Measurements from ENCODE around the gene NAP1L4. TPM values are rescaled to one million over a fixed set of nuclear protein-coding genes. Genes with fewer than 3 reads are reported as not detected.

NAP1L4 gene
- total RNA-seq, 1 donor from 2014 or later: 103 TPM

DNA sequence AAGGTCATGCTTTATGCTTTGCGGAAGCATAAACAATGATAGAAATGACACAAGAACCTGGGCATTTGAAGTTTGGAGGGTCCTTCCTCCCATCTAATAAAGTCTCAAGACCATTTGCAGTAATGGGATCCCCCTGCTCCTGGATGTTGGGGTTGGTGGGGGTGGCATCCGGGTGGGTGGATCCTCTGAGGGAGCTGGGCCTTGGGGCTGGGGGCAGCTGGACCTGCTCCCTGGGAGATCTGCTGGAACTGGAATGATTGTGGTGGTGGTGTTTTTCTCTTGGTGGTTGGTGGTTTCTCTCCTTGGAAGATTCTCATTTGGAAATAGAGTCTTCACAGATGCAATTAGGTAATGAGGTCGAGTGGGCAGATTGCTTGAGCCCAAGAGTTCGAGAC, 2.2 kb upstream of the NAP1L4 start:
- DNase-seq (ENCODE audit: low read depth in 2 of 2): no peak

DNA sequence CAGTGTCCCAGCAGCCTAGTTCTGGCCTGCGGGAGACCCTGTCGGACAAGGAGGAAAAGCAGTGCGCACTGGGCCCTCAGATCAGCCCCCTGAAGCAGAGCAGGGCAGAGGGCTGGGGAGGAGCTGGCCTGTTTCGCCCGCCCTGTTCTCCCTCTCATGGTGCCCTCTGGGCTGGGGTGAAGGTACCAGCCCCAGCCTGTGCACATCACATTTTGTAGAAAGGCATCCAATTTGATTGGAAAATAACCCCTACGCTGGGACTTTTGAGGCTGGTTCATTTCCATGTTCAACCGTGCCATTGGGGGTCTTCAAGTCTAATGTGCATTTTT, 832 bp upstream of the NAP1L4 start:
- DNase-seq (ENCODE audit: low read depth in 2 of 2): no peak

DNA sequence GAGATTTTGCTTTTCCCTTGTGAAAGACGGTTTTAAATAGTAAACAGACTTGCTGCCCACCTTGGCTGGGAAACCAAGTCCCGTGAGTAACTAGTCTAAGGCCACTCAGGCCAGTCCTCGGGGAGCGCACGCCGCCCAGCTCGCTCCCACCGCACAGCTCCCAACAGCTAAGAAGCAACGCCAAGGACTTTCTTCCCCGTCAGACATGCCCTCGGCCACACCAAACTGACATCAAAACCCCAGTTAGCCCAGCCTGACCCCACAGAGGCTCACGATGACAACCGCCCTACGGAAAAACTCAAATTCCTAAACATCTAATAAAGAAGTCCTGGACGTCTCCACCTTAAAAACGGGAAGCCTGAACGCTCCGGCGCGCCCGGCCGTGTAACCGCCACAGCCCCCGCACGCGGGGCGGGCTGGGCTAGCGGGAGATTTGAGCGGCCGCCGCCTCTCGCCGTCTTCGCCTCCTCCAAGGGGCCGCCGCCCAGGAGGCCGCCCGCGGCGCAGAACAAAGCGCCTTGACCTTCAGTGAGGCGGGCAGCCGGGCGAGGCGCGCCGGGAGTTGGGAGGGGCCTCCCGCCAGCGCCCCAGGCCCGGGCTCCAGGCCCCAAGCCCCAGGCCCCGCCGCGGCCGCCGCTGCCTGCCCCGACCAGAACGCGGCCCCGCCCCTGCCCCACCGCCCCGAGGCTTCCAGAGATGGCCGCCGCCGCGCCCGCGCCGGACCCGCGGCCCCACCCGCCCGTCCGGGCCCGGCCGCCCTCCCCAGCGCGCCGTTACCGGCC, 486 bp downstream of the NAP1L4 start:
- peak in 1 of 2 donors; percentile 54 for DNase-seq (ENCODE audit: low read depth in 2 of 2)

DNA sequence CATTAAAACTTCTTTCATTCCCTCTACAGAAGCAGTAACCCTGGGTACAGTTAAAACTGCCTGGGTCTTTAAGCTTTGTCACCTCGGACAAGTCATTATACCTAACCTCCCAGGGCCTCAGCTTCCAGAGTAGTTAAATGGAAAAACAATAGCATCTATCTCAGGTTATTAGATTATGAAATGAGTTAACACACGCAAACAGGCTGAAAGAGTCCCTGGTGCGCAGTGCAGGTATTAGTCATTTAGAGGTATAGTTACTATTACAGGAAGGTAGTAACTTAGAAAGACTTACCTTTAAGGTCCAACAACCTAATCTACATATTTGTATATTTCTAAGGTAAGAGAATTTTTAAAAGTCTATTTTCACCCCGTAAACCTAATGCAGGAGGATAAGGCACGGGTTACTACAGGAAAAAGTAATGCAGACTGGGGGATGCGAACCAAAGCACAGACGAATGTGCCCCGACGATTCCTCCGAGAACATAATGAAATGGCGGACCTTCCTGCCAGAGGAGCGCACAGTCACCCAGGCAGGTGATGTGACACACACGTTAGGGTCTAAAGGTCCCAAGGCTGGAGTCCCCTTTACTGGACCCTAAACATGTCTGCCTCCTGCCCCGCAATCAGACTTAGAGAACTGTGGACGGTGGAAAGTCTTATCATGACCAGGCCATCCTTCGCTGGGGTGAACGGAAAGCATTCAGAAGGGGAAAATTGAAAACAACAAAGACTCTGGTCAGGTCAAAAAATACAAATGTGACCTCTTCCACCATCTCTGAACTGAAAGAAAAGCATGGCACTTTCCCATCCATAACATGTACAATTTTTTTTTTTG, 1.3 kb downstream of the NAP1L4 start:
- peak; percentile 33 to 34 for DNase-seq (ENCODE audit: low read depth in 2 of 2)

DNA sequence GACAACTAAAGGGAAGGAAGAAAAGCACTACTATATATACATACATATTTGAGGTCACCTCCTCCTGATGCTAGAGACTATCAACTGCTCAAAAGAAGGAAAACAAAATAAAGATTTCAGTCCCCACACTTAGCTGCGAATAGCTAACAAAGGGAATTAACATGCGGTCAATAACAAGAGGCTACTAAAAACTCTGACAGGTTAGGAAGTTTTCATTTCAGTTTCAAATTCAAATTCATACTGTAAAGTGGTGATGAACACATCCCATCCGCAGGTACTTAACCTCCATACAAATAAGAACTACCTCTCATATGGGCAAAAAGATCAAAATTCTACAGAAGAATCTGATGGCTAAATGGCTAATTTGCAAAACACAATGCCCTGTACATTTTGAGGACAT, 2.6 kb downstream of the NAP1L4 start:
- peak in 1 of 2 donors; percentile 30 for DNase-seq (ENCODE audit: low read depth in 2 of 2)

DNA sequence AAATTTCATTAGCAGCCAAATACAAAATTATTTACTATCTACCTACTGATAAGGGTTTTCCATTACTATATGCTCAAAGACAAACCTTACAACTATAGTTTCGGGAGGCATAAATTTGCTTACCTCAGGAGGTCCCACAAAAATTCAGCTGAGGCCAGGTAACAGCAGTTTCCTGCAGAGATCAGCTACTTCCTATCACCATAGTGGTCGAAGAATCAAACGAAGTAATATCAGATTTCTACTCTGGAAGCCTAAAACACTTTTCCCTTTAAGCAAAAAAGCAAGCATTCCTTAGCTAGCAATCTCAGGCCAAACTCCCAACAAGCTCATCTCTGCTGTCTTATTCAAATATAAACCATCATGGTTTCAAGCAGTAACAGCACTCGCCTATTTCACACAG, 3.1 kb downstream of the NAP1L4 start:
- DNase-seq (ENCODE audit: low read depth in 2 of 2): peak in 1 of 2 donors; percentile 69

DNA sequence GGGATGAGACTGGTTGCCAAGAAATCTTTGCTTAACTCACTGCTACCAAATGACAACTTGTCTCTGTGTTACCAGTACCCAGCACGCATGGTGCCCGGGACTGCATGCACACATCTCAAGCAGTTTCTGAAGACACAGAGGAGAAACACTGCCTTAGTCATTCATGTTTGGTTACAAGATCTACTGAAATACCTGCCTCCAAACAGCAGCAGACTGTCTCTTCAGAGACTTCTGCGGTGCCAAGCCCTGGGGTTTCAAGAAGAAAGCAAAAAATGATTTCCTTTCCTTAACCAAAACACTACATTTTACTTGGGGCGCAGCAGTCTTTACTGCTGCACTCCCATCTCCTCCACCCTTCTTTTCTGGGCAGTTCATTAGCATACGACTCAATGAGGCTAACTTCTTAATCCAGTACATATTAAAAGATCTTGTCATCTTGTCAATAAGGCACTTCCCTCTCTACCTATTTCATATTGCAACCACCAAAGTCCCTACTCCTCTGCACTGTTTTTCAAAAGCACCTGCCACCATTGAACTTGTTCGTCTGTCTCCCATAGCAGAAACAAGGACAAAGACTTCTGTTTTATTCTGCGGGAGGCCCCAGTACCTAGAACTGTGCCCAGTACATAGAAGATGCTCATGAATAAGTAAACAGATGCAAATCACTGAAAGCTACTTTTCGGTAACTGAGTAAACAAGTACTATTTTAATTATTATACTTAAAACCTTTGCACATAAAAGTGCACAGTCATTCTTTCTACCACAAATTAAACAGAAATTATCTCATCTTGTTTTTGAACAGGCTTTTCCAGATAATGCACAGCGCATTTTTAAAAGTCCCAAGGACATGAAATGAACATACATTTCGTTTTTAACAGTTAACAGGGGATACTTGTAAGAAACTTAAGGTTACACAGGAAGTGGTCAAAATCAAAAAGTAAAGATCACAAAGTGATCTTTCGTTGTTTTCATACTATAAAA, 4.0 kb downstream of the NAP1L4 start:
- DNase-seq (ENCODE audit: low read depth in 2 of 2): peak in 1 of 2 donors; percentile 38

DNA sequence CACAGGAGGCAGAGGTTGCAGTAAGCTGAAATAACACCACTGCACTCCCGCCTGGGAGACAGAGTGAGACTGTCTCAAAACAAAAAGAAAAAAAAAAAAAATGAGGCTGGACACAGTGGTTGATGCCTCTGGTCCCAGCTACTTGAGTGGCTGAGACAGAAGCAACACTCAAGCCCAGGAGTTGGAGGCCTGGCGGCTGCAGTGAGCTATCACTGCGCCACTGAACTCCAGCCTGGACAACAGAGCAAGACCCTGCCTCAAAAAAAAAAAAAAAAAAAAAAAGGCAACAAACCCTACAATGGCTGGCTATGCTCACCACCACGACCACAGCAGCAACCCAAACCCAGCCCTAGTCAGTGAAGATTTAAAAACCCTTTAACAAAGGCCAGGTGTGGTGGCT, 8.2 kb downstream of the NAP1L4 start:
- no peak for DNase-seq (ENCODE audit: low read depth in 2 of 2)

DNA sequence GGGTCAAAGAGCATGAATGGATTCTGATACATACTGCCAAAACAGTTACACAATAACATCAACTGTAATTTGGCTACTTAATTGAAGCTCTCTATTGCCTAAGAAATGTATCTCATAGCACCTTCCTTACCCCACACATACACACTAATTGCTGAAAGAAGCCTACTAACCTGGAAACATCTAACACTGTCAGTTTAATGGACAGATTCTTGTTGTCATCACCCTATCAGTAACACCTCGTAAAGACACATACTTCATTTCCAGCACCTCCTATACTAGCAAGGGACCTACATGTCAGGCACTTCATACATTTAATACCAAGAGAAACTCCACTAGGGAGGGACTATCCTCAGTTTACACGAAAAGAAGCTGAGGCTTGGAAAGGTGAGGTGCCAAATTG, 9.9 kb downstream of the NAP1L4 start:
- no peak for DNase-seq (ENCODE audit: low read depth in 2 of 2)

DNA sequence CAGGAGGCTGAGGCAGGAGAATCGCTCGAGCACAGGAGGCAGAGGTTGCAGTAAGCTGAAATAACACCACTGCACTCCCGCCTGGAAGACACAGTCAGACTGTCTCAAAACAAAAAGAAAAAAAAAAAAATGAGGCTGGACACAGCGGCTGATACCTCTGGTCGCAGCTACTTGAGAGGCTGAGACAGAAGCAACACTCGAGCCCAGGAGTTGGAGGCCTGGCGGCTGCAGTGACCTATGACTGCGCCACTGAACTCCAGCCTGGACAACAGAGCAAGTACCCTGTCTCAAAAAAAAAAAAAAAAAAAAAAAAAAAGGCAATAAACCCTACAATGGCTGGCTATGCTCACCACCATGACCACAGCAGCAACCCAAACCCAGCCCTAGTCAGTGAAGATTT, 11.0 kb downstream of the NAP1L4 start:
- no peak for DNase-seq (ENCODE audit: low read depth in 2 of 2)

DNA sequence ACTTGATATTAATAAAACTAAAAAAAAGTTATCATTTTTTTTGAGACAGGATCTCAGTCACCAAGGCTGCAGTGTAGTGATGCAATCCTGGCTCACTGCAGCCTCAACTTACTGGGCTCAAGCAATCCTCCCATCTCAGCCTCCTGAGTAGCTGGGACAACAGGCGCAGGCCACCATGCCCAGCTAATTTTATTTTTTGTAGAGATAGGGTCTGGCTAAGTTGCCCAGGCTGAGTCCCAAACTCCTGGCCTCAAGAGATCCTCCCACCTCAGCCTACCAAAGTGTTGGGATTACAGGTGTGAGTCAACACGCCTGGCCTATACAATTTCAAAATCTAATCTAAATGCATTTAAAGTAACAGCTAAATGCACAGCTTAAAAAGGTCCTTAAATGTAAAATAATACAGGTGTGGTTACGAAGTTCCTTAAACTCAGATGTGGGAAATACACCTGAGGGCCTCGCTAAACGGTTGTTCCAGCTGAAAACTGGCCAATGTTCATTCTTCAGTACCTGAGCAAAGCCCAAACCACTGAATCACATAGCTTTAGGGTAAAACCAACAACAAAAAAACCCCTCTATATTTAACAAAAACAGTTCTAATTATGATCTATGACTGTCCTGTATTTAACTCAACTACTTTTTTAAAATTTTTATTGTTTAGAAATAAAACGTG, 11.8 kb downstream of the NAP1L4 start:
- DNase-seq (ENCODE audit: low read depth in 2 of 2): no peak

DNA sequence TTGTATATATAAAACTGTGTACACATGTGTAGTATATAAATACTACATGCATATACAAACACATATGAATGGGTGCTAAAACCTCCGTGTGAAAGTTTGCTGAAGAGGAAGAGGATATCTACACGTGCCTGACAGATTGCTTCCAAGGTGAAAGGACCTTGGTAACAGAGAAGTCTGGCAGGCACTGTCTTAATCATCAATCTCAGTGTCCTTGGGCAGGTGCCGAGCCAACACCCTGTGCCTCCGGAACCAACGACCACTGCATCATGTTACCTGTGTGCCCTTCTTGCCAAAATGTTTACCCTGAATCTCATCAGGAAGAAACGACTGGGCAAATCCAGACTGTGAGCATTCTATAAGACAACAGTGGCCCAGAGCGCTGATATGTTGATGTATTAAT, 15.0 kb downstream of the NAP1L4 start:
- DNase-seq (ENCODE audit: low read depth in 2 of 2): no peak

DNA sequence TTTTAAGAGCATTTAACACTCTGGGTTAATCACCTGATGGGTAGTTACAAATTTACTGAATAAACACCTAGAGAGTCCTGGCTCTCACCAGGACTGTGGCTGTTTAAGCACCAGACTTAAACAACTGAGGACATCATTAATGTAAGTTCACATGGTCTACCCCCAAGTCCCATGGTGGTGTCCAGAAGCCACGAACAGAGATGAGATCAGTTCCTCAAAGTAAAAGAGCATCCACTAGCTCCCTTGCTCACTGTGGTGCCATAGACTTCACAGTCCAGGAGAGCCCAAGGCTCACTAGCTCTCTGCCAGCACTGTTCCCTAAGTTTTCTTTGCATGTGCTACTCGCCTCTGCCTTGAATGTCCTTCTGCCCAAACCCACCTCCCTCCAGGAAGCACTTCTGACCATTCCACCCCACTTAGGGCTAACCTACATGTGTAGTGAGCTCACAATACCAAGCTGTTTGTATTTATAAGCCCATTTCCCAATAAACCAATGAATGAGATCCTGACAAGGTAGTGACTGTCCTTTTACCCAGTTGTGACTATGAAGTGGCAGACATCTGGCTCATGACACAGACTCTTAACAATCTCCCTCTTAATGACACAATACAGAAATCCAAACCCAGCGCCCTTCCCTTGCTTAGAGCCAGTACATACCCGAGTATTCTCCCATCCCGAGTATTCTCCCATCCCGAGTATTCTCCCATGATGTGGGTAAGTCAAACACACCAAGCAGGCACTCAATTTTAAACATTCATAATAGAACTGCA, 15.7 kb downstream of the NAP1L4 start:
- no peak for DNase-seq (ENCODE audit: low read depth in 2 of 2)

DNA sequence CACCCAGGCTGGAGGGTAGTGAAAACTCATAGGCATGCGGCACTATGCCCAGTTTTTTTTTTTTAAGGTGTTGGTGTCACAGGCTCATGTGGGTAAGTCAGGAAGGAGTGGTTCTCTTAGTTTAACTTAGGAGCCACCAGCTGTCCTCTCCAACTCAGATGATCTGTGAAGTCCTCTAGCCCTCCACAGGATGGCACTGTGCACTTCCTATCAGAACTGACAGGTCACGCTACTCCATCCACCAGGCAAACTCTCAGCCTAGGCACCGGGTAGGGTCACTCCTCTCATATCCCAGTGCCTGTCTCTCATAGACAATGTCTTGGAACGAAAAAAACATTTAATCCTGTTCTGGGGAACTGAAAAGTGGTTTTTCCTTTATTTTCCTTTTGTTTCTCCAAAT, 16.5 kb downstream of the NAP1L4 start:
- DNase-seq (ENCODE audit: low read depth in 2 of 2): peak; percentile 54 to 77

DNA sequence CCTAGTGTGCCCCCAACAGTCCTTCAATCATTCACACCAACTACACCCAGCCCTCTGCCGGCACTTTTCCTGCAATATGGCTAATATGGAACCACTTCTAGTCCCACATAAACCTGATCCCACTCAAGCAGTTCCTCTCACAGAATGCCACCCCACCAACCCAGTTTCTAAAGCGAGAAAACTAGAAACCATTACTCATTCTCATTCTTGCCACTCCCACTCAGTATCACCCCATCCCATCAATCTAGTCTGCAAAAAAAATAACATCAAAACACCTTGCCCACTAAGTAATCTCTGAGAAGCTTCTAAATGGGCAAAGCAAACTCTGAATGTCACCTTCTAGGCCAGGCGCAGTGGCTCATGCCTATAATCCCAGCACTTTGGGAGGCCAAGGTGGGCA, 17.9 kb downstream of the NAP1L4 start:
- DNase-seq (ENCODE audit: low read depth in 2 of 2): no peak

DNA sequence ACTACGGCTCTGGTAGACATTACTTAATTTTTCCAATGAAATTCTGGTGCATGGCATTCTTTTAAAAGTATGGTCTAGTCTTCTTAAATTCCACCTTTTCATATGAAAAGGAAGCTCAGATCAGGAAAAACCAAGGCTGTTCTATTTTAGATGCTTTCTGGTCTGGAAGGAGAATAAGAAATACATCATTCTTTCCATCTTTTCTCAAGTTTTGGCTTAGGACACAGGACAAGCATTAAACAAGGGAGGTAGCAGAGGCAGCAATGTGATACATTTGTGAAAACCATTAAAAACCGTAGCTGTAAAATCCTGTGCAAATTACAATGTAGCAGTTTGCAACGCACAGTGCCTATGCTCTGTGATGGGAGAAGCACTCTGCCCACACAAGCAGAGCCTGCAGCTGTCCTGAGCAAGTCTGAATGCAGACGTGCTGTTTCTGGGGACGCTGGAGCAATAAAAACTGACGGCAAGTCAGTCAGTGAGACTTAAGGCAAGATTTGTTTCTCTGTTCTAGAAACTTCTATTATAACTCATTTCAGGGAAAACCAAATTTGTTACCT, 23.7 kb downstream of the NAP1L4 start:
- no peak for DNase-seq (ENCODE audit: low read depth in 2 of 2)

DNA sequence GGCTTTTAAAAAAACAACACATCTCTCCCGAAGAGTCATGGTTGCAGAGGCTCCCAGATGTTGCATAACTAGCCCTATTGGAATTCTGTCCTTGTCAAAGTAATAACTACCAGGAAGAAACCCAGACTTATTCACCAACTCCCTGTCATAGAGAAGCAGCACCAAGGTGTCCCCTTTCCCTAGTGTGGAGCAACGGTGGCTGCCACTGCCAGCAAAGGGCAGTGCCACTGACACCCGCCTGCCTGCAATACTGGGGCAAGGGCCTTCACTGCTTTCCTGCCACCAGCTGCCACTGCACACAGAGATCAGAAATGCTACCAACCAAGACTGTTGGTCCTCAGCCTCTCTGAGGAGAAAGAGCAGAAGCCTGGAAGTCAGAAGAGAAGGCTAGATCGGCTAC, 27.3 kb downstream of the NAP1L4 start:
- DNase-seq (ENCODE audit: low read depth in 2 of 2): no peak

DNA sequence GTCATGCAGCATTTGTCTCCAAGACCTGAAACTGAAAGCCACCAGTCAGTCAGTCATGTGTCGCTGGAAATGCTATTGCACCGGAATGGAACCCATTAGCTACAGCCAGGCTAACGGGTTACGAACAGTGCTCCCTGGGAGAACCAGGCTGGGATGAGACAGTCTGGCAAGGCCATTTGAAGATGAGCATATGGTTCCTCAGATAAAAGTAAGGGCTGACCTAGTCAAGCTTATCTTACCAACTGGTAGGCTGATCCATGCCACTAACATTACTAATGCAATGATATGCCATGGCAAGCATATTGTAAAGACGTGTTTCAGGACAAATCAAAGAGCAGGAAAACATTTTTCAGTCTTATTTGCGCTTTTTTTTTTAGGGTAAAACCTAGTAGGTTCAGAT, 28.4 kb downstream of the NAP1L4 start:
- DNase-seq (ENCODE audit: low read depth in 2 of 2): no peak

DNA sequence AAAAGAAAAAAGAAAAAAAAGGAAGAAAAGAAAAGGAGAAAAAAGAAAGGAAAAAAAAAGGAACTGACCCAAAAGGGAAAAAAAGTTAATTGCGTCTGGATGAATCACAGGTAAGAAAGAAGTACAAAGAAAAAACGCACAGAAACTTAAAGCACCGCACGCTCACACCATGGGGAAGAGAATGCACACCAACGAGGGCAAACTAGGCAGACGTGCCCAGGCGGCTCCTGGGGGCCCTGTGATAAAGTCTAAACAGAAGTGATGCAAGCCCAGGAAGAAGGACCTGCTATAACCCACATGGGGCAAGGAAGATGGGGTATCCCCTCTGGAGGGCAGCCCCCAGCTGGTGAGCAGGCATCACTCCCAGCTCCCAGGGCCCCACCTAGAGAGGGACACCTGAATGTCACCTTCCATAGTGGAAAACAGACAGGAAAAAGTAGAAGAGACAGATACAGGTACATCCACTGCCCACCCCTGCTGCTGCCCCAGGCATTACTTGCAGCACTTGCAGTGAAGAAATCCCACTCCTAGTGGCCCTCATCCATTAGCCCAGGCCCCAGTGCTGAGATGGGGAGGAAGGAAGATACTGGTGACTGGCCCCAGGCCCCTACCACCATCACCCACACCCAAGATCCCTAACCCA, 28.9 kb downstream of the NAP1L4 start:
- no peak for DNase-seq (ENCODE audit: low read depth in 2 of 2)

DNA sequence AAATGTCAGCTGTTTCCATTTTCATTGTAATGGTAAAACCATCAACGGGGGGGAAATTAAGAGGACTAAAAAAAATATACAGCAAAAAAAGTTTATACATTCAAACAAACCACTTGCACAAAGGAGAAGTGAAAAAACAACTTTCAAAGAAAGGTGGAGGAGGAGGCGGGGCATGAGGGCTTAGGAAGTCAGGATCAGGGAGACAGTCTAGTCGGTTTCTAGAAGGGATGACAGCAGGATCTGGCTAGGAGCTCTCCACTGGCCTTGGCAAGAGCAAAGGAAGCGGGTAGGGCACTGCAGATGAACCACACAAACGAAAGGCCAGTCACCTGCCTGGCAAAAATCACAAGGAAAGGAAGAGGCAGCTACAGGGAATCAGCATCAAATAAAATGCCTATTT, 31.0 kb downstream of the NAP1L4 start:
- no peak for DNase-seq (ENCODE audit: low read depth in 2 of 2)

Measured in lung microvascular endothelial cell (primary cell).